Suprapubic skin (tissue), 4 donors: ENCODE results near the gene FBXL19. TPM values are rescaled to one million over a fixed set of nuclear protein-coding genes. Genes with fewer than 3 reads are reported as not detected.

Experiments used
- DNase-seq, 2 donors: peaks; one replicate each; pipeline ENCODE4 v3.0.0-alpha.2; 2019; ENCODE audit warnings: low spot score in 2 of 2
- H3K27ac ChIP-seq: fragments of 200-600 bp; sonication (generic); one replicate; pipeline ENCODE4 v1.5.1; 2019
- H3K27me3 ChIP-seq: fragments of 200-600 bp; sonication (generic); one replicate; pipeline ENCODE4 v1.5.1; 2019
- H3K36me3 ChIP-seq: fragments of 200-600 bp; sonication (generic); one replicate; pipeline ENCODE4 v1.5.1; 2019
- H3K4me1 ChIP-seq: fragments of 200-600 bp; sonication (generic); one replicate; pipeline ENCODE4 v1.5.1; 2019
- H3K4me3 ChIP-seq: fragments of 200-600 bp; sonication (generic); one replicate; pipeline ENCODE4 v1.5.1; 2019; ENCODE audit warnings: mild to moderate bottlenecking
- H3K9me3 ChIP-seq: fragments of 200-600 bp; sonication (generic); one replicate; pipeline ENCODE4 v1.5.1; 2019
- EP300 ChIP-seq: sonication (generic); formaldehyde crosslinking; IDR thresholded peaks from one replicate; pipeline ENCODE4 v1.6.1; 2017; ENCODE audit warnings: antibody characterized with exemption
- POLR2A ChIP-seq, 2 donors: fragments of 450-650 bp; IDR thresholded peaks; one replicate each; pipeline ENCODE4 v1.6.1; 2017; ENCODE audit warnings: antibody characterized with exemption in 2 of 2, mild to moderate bottlenecking in 2 of 2, moderate library complexity in 2 of 2
- POLR2AphosphoS5 ChIP-seq, 3 donors: sonication (generic); formaldehyde crosslinking; IDR thresholded peaks; one replicate each; pipeline ENCODE4 v1.6.1; 2017; ENCODE audit warnings: antibody characterized with exemption in 3 of 3
- WGBS: methylation state at CpG from one replicate; pipeline ENCODE4 v1.1.5; 2018; 5-methylcytosine and 5-hydroxymethylcytosine counted together
- total RNA-seq, 4 donors: library from RNA; depleted of rRNA; stranded (reverse); fragments of >200 nt; gene quantifications; one replicate each; pipeline ENCODE4 v1.1.0, GENCODE V29; 2016
- TF ChIP-seq, protein P1 (sequence below), 2 donors: fragments of 200-600 bp in 1 of 2; fragments of 450-650 bp in 1 of 2; sonication (generic) in 1 of 2; IDR thresholded peaks; one replicate each; pipeline ENCODE4 v1.5.1; 2016 to 2019; ENCODE audit warnings: antibody characterized with exemption in 2 of 2, mild to moderate bottlenecking in 1 of 2, moderate library complexity in 1 of 2

Gene FBXL19
- total RNA-seq, 4 donors from 2014 or later: 21.7 to 28.7 (median 24.5) TPM

DNA sequence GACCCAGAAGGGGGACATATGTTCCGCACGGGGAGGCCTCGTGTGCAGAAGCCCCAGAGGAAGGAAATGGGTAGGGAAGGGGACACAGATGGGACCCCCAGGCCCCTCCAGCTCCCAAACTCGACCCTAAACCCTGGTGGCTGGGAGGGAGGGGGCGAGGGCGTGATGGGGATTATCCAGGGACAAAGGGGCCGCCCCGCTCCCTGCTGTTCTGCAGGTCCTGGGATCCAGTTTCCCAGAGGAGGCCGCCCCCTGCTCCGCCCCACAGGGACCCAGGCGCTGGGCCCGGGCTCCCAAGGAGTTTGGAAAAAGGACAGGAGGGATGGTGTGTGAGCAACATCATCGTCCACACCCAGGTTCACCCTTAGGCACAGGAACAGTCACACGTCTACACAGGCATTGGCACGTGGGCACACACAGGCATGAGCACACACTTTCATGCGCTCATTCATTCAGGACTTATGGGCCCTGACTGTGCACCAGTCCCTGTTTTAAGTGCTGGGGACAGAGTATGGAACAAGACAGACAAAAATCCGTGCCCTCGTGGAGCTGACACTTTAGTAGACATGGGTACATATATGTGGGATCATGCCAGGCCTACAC is 12.8 kb upstream of the FBXL19 start:
- 22% methylated on average over 13 of the region's 18 CpGs for WGBS
- DNase-seq: no peak
- no peaks in the 10 kb centered on the region for H3K27me3 ChIP-seq

DNA sequence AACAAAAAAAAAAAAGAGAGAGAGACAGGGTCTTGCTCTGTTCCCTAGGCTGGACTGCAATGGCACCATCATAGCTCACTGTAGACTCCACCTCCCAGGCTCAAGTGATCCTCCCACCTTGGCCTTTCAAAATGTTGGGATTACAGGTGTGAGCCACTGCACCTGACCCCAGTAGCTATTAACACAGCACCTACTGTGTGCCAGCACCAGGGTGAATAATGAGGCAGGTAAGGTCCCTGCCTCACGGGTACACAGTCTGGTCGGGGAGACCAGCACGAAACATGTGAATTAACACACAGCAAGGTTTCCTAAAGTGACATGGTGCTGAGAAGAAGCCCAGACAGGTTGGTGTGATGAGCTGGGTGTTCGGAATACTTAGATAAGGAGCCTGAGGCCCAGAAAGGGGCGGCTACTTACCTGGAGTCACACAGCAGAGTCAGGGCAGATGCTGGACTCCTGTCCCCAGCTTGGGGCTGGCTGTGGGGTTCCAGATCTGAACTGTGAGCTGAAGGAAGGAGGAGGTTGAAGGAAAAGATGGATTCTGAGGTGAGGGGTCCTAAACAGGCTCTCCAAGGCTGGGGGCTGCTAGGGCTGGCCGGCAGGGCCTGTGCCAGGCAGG is 10.5 kb upstream of the FBXL19 start:
- WGBS: 91% methylated on average over 6 of the region's 6 CpGs
- H3K9me3 ChIP-seq: no peaks in the 10 kb centered on the region
- no peak overlapping the region for H3K4me3 ChIP-seq
- no peaks in the 10 kb centered on the region for H3K36me3 ChIP-seq
- H3K4me1 ChIP-seq: peaks cover 5% of the 10 kb centered on the region
- H3K27ac ChIP-seq: no peak overlapping the region
- TF ChIP-seq, protein P1, sequence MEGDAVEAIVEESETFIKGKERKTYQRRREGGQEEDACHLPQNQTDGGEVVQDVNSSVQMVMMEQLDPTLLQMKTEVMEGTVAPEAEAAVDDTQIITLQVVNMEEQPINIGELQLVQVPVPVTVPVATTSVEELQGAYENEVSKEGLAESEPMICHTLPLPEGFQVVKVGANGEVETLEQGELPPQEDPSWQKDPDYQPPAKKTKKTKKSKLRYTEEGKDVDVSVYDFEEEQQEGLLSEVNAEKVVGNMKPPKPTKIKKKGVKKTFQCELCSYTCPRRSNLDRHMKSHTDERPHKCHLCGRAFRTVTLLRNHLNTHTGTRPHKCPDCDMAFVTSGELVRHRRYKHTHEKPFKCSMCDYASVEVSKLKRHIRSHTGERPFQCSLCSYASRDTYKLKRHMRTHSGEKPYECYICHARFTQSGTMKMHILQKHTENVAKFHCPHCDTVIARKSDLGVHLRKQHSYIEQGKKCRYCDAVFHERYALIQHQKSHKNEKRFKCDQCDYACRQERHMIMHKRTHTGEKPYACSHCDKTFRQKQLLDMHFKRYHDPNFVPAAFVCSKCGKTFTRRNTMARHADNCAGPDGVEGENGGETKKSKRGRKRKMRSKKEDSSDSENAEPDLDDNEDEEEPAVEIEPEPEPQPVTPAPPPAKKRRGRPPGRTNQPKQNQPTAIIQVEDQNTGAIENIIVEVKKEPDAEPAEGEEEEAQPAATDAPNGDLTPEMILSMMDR (IDR thresholded peaks at IDR 0.05): no peak
- no peak for TF ChIP-seq EP300
- TF ChIP-seq POLR2AphosphoS5 (IDR thresholded peaks at IDR 0.05): no peak
- no peak for TF ChIP-seq POLR2A (IDR thresholded peaks at IDR 0.05)
- no peaks in the 10 kb centered on the region for H3K27me3 ChIP-seq
- no peak for DNase-seq

More for the DNA sequence above, 12.8 kb upstream of the FBXL19 start:
- H3K9me3 ChIP-seq: no peaks in the 10 kb centered on the region
- H3K27ac ChIP-seq: no peak overlapping the region
- no peaks in the 10 kb centered on the region for H3K36me3 ChIP-seq
- peaks cover 5% of the 10 kb centered on the region for H3K4me1 ChIP-seq
- TF ChIP-seq, protein P1 (IDR thresholded peaks at IDR 0.05): no peak
- TF ChIP-seq POLR2AphosphoS5 (IDR thresholded peaks at IDR 0.05): no peak
- no peak for TF ChIP-seq EP300
- no peak for TF ChIP-seq POLR2A (IDR thresholded peaks at IDR 0.05)
- H3K4me3 ChIP-seq: no peak overlapping the region

DNA sequence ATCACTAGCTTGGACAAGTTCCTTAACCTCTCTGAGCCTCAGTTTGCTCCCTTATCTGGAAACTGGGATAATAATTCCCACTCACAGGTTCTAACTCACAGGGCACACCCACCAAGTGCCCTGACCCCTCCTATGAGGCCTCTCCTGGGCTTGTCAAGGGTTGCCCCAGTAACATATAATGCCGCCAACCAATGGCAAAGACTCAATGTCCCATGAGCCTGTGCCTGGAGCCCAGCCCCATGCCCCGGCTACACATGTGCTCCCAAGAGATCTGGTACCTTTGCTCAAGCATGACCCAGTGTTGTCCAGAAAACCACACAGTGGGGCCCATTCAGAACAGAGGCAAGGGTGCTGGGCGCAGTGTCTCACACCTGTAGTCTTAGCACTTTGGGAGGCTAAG is 8.5 kb upstream of the FBXL19 start:
- H3K4me3 ChIP-seq: no peak overlapping the region
- peaks cover 5% of the 10 kb centered on the region for H3K4me1 ChIP-seq
- H3K9me3 ChIP-seq: no peaks in the 10 kb centered on the region
- no peak for DNase-seq
- no peak for TF ChIP-seq POLR2A (IDR thresholded peaks at IDR 0.05)
- H3K27ac ChIP-seq: no peak overlapping the region
- H3K36me3 ChIP-seq: no peaks in the 10 kb centered on the region
- 77% methylated on average over 3 of the region's 3 CpGs for WGBS
- H3K27me3 ChIP-seq: no peaks in the 10 kb centered on the region

DNA sequence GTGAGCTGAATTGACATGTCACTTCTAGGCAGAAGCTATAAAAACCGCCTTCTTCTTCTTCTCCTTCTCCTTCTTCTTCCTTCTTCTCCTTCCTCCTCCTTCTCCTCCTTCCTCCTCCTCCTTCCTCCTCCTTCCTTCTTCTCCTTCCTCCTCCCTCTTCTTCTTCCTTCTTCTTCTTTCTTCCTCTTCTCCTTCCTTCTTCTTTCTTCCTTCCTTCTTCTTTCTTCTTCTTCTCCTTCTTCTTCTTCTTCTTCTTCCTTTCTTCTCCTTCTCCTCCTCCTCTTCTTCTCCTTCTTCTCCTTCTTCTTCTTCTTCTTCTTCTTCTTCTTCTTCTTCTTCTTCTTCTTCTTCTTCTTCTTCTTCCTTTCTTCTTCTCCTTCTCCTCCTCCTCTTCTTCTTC is 4.8 kb upstream of the FBXL19 start:
- DNase-seq: no peak
- TF ChIP-seq POLR2A (IDR thresholded peaks at IDR 0.05) (no peak), POLR2AphosphoS5 (IDR thresholded peaks at IDR 0.05) (no peak)
- TF ChIP-seq, protein P1 (IDR thresholded peaks at IDR 0.05): no peak
- H3K4me3 ChIP-seq: no peak overlapping the region
- H3K27ac ChIP-seq: no peak overlapping the region
- H3K4me1 ChIP-seq: peaks cover 8% of the 10 kb centered on the region
- H3K9me3 ChIP-seq: no peaks in the 10 kb centered on the region
- H3K36me3 ChIP-seq: no peaks in the 10 kb centered on the region
- WGBS: 84% methylated on average over 1 of the region's 1 CpG
- no peaks in the 10 kb centered on the region for H3K27me3 ChIP-seq

DNA sequence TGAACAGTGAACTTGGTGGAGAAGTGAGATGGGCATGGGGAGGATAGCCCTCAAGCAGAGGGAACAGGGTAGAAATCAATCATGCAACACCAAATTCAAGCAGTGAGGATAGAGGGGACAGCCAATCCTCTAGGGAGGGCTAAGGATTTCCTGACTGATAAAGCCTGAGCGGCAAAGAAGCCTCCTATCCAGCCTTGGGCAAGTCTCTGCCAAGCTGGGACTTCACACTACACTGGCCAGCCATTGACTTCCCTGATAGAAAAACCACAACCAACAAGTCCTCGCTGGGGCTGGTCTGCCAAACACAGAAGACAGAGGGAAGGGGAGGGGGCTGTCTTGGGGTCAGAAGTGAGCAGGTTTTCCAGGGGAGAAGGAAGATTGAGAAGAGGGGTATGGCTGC is 2.5 kb upstream of the FBXL19 start:
- no peak overlapping the region for H3K27ac ChIP-seq
- no peaks in the 10 kb centered on the region for H3K9me3 ChIP-seq
- WGBS: 75% methylated on average over 2 of the region's 2 CpGs
- DNase-seq: no peak
- TF ChIP-seq POLR2A (IDR thresholded peaks at IDR 0.05): no peak
- TF ChIP-seq, protein P1 (IDR thresholded peaks at IDR 0.05): no peak
- no peak overlapping the region for H3K4me3 ChIP-seq
- peaks cover 26% of the 10 kb centered on the region for H3K4me1 ChIP-seq
- H3K27me3 ChIP-seq: no peaks in the 10 kb centered on the region
- H3K36me3 ChIP-seq: peaks cover 3% of the 10 kb centered on the region

DNA sequence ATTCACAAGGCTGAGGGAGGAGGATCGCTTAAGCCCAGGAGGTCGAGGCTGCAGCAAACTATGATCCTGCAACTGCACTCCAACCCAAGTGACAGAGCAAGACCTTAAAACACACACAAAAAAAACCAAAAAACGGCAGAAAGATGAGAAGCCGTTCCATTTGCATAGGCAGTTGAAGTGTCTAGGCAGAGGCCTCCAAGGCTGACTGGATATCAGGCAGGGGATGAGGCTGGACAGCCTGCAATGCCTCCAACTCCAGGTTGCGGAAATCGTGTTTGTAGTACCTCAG is 2.0 kb upstream of the FBXL19 start:
- TF ChIP-seq, protein P1 (IDR thresholded peaks at IDR 0.05): no peak
- TF ChIP-seq EP300 (no peak), POLR2A (IDR thresholded peaks at IDR 0.05) (no peak), POLR2AphosphoS5 (IDR thresholded peaks at IDR 0.05) (no peak)
- H3K4me3 ChIP-seq: peak overlapping the region; percentile 73

More for the DNA sequence above, 2.0 kb upstream of the FBXL19 start:
- WGBS: 21% methylated on average over 6 of the region's 6 CpGs
- H3K27ac ChIP-seq: peak overlapping the region; percentile 93
- H3K27me3 ChIP-seq: no peaks in the 10 kb centered on the region
- peaks cover 8% of the 10 kb centered on the region for H3K36me3 ChIP-seq
- DNase-seq: no peak
- H3K4me1 ChIP-seq: peaks cover 26% of the 10 kb centered on the region
- H3K9me3 ChIP-seq: no peaks in the 10 kb centered on the region
